ENCODE measurements around the gene TNFRSF21. TPM values are rescaled to one million over a fixed set of nuclear protein-coding genes. Genes with fewer than 3 reads are reported as not detected.

TNFRSF21 gene
- total RNA-seq, 1 donor from 2014 or later = 27.7 TPM

- no peak for DNase-seq (ENCODE audit: low read depth)
Measured at GRCh38 chr6:47181681-47182080, 128.0 kb downstream of the TNFRSF21 start.

Other genes starting within 250 kb of the TNFRSF21 start
- 9.5 and 10.6 TPM in 2 replicates for gene CD2AP, start 167.9 kb upstream of the TNFRSF21 start, total RNA-seq